Tibial nerve (tissue), 4 donors: ENCODE results near the gene GRB10. TPM values are rescaled to one million over a fixed set of nuclear protein-coding genes. Genes with fewer than 3 reads are reported as not detected.

ENCODE experiments used
- DNase-seq, 2 donors: peaks; one replicate each; pipeline ENCODE4 v3.0.0-alpha.2; 2019; ENCODE audit warnings: low spot score in 2 of 2
- H3K27ac ChIP-seq, 4 donors: fragments of 200-600 bp; sonication (generic) in 3 of 4; one replicate each; pipeline ENCODE4 v1.5.1; 2017 to 2019; ENCODE audit warnings: mild to moderate bottlenecking in 1 of 4
- H3K27me3 ChIP-seq, 2 donors: fragments of 200-600 bp; sonication (generic) in 1 of 2; one replicate each; pipeline versions ENCODE4 v1.5.1 to v1.6.0; 2017 to 2019
- H3K36me3 ChIP-seq, 3 donors: fragments of 200-600 bp; sonication (generic); one replicate each; pipeline ENCODE4 v1.5.1; 2018 to 2019
- H3K4me1 ChIP-seq, 4 donors: fragments of 200-600 bp; sonication (generic) in 3 of 4; one replicate each; pipeline ENCODE4 v1.5.1; 2017 to 2019
- H3K4me3 ChIP-seq, 4 donors: fragments of 200-600 bp; sonication (generic) in 3 of 4; one replicate each; pipeline ENCODE4 v1.5.1; 2017 to 2019; ENCODE audit warnings: mild to moderate bottlenecking in 1 of 4, moderate library complexity in 1 of 4
- H3K9me3 ChIP-seq, 4 donors: fragments of 200-600 bp; sonication (generic) in 3 of 4; one replicate each; pipeline ENCODE4 v1.5.1; 2017 to 2019
- EP300 ChIP-seq, 2 donors: sonication (generic); formaldehyde crosslinking; IDR thresholded peaks; one replicate each; pipeline ENCODE4 v1.6.1; 2017; ENCODE audit warnings: antibody characterized with exemption in 2 of 2, mild to moderate bottlenecking in 1 of 2
- POLR2A ChIP-seq, 2 donors: fragments of 450-650 bp; IDR thresholded peaks; one replicate each; pipeline ENCODE4 v1.6.1; 2017; ENCODE audit warnings: antibody characterized with exemption in 2 of 2, mild to moderate bottlenecking in 2 of 2, moderate library complexity in 2 of 2
- WGBS, 2 donors: methylation state at CpG; one replicate each; pipeline ENCODE4 v1.1.5; 2018; 5-methylcytosine and 5-hydroxymethylcytosine counted together
- total RNA-seq, 4 donors: library from RNA; depleted of rRNA; stranded (reverse); fragments of >200 nt; gene quantifications; one replicate each; pipeline ENCODE4 v1.1.0, GENCODE V29; 2016
- TF ChIP-seq, protein P1 (sequence below), 5 experiments: fragments of 200-600 bp in 3 of 5; fragments of 450-650 bp in 2 of 5; sonication (generic) in 3 of 5; IDR thresholded peaks; one replicate each; pipeline ENCODE4 v1.5.1; 2016 to 2019; ENCODE audit warnings: antibody characterized with exemption in 5 of 5, mild to moderate bottlenecking in 3 of 5, moderate library complexity in 2 of 5

Gene GRB10
- total RNA-seq, 4 donors from 2014 or later, result 34.1 to 73.9 (median 56.0) TPM

- no peak overlapping the region for H3K4me3 ChIP-seq
- H3K9me3 ChIP-seq, result no peaks in the 10 kb centered on the region
- H3K27ac ChIP-seq, result no peak overlapping the region
- H3K4me1 ChIP-seq, result peaks cover 0 to 13% (median 0%) of the 10 kb centered on the region in 4 donors
- peak in 1 of 2 donors; percentile 2 for DNase-seq
- WGBS, 2 donors, result 89 to 97% methylated on average over 5 of the region's 5 CpGs
- no peaks in the 10 kb centered on the region for H3K27me3 ChIP-seq
- peaks cover 0 to 12% (median 0%) of the 10 kb centered on the region in 3 donors for H3K36me3 ChIP-seq
- TF ChIP-seq, protein P1, sequence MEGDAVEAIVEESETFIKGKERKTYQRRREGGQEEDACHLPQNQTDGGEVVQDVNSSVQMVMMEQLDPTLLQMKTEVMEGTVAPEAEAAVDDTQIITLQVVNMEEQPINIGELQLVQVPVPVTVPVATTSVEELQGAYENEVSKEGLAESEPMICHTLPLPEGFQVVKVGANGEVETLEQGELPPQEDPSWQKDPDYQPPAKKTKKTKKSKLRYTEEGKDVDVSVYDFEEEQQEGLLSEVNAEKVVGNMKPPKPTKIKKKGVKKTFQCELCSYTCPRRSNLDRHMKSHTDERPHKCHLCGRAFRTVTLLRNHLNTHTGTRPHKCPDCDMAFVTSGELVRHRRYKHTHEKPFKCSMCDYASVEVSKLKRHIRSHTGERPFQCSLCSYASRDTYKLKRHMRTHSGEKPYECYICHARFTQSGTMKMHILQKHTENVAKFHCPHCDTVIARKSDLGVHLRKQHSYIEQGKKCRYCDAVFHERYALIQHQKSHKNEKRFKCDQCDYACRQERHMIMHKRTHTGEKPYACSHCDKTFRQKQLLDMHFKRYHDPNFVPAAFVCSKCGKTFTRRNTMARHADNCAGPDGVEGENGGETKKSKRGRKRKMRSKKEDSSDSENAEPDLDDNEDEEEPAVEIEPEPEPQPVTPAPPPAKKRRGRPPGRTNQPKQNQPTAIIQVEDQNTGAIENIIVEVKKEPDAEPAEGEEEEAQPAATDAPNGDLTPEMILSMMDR (IDR thresholded peaks at IDR 0.05), result no peak
- TF ChIP-seq POLR2A (IDR thresholded peaks at IDR 0.05), result no peak
- no peak for TF ChIP-seq EP300 (IDR thresholded peaks at IDR 0.05)
Observed at GRCh38 chr7:50644586-50644985, 138.1 kb downstream of the GRB10 start.

DNA sequence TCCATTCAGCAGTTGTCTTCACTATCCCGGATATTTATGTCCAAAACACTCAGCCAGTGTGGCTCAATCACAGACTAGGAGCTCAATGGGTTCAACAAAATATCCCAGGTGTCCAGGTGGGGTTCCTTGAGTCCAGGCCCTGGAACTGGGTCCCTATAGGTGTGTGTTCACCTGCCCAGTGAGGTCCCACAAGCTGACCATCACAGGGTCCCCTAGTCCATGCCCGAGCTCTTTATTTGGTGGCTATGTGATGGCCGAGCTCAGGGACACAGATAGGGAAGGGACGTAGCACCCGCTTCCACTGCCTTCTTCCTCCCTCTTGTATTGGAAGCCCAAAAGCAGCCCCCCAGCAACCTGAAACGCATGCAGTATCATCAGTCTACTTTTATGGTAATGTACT lies 138.6 kb downstream of the GRB10 start:
- Histone ChIP-seq H3K27me3 (no peaks in the 10 kb centered on the region), H3K27ac (no peak overlapping the region), H3K36me3 (peaks cover 0 to 12% (median 0%) of the 10 kb centered on the region in 3 donors), H3K9me3 (peaks cover 0 to under 1% (median 0%) of the 10 kb centered on the region in 4 donors), H3K4me3 (no peak overlapping the region), H3K4me1 (peaks cover 0 to 13% (median 0%) of the 10 kb centered on the region in 4 donors)
- 97 to 98% methylated on average over 6 of the region's 6 CpGs for WGBS, 2 donors
- DNase-seq, result no peak
- TF ChIP-seq EP300 (IDR thresholded peaks at IDR 0.05), result no peak

DNA sequence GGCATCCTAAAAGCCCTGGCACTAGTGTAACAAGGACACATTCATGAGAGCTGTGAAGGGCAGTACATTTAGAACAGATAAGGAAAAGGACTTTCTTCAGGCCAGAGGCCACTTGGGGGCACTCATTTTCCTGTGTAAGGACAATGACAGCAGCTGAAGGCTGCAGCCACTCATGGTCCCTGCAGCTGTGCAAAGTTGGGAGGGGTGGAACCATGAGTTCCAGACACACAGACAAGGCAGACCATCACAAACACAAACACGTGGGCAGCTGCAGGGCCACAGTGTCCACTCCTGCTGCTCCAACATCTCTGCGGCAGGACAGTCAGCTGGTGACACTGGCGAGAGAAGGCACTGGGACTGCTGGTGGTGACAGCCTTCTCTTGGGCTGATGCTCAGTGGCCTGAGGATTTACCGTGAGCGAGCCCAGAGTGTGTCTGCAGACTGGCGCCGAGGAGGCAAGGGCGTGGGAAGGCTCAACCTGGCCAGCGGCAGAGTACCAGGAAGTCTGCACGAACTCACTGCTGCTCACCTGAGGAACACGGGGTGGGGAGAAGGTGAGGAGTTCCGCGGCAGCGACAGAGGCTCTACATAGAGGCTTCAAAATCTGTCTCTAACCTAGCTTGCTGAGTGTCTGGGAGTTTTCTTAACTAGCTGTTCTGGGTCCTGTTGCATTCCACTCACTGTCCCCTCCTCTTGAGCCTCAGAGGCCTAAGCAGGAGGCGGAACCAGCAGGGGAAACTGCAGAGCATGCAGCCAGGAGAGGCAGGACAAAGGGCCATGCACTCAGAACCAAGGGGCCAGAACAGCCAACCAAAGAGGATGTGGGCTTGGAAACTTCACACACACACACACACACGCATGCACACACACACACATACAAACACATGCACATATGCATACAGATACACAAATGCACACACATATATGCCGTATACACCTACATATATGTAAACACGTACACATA lies 141.0 kb downstream of the GRB10 start:
- DNase-seq, result no peak
- Histone ChIP-seq H3K27ac (no peak overlapping the region), H3K36me3 (peaks cover 0 to 12% (median 0%) of the 10 kb centered on the region in 3 donors), H3K4me1 (peaks cover 0 to 8% (median 0%) of the 10 kb centered on the region in 4 donors), H3K27me3 (no peaks in the 10 kb centered on the region), H3K4me3 (no peak overlapping the region), H3K9me3 (peaks cover 0 to 17% (median 0%) of the 10 kb centered on the region in 4 donors)
- TF ChIP-seq EP300 (IDR thresholded peaks at IDR 0.05) (no peak), POLR2A (IDR thresholded peaks at IDR 0.05) (no peak)
- TF ChIP-seq, protein P1 (IDR thresholded peaks at IDR 0.05), result no peak
- WGBS, 2 donors, result 81 to 82% methylated on average over 18 of the region's 18 CpGs

- no peak overlapping the region for H3K4me3 ChIP-seq
- no peaks in the 10 kb centered on the region for H3K27me3 ChIP-seq
- H3K27ac ChIP-seq, result no peak overlapping the region
- no peak for DNase-seq
- TF ChIP-seq EP300 (IDR thresholded peaks at IDR 0.05) (no peak), POLR2A (IDR thresholded peaks at IDR 0.05) (no peak)
- TF ChIP-seq, protein P1 (IDR thresholded peaks at IDR 0.05), result no peak
- peaks cover 0 to 12% (median 0%) of the 10 kb centered on the region in 3 donors for H3K36me3 ChIP-seq
- H3K4me1 ChIP-seq, result peaks cover 0 to 8% (median 0%) of the 10 kb centered on the region in 4 donors
- peaks cover 0 to 19% (median 0%) of the 10 kb centered on the region in 4 donors for H3K9me3 ChIP-seq
- 87 to 88% methylated on average over 7 of the region's 7 CpGs for WGBS, 2 donors
Observed at GRCh38 chr7:50640779-50641178, 141.9 kb downstream of the GRB10 start.

DNA sequence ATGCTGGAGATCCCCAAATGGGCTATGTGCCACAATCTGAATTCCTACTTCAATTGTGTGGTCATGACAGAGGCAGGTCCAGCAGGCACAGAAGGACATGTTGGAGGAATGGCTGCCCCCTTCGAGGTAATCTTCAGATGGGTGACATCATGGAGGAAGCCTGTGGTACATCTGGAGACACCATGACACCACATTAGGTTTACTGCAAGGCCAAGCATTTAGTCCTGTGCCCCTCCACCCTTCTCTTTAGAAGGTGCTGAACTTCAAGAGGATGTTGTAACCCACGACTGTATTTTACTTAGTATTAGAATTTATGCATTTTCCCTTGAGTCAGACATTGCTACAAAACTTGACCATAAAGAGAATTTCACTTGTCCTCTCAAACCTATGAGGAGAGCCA lies 142.4 kb downstream of the GRB10 start:
- no peak overlapping the region for H3K27ac ChIP-seq
- H3K4me3 ChIP-seq, result no peak overlapping the region
- H3K4me1 ChIP-seq, result peaks cover 0 to 8% (median 0%) of the 10 kb centered on the region in 4 donors
- peaks cover 0 to 19% (median 0%) of the 10 kb centered on the region in 4 donors for H3K9me3 ChIP-seq
- no peak for DNase-seq
- 83 to 92% methylated on average over 2 of the region's 2 CpGs for WGBS, 2 donors
- no peaks in the 10 kb centered on the region for H3K27me3 ChIP-seq
- TF ChIP-seq, protein P1 (IDR thresholded peaks at IDR 0.05), result no peak
- TF ChIP-seq EP300 (IDR thresholded peaks at IDR 0.05) (no peak), POLR2A (IDR thresholded peaks at IDR 0.05) (no peak)
- peaks cover 0 to 12% (median 0%) of the 10 kb centered on the region in 3 donors for H3K36me3 ChIP-seq
